Esophagus muscularis mucosa (tissue), 4 donors: ENCODE data around the gene GPSM1. TPM values are rescaled to one million over a fixed set of nuclear protein-coding genes. Genes with fewer than 3 reads are reported as not detected.

ENCODE experiments used
- DNase-seq: peaks from one replicate; pipeline ENCODE4 v3.0.0-alpha.2; 2017; ENCODE audit errors: extremely low spot score
- H3K27ac ChIP-seq, 4 donors: fragments of 200-600 bp; sonication (generic); replicated peaks in 1 of 4; 1 replicate in 3 of 4; 2 replicates in 1 of 4; pipeline ENCODE4 v1.5.1; 2016 to 2019; ENCODE audit warnings: mild to moderate bottlenecking in 1 of 4
- H3K27me3 ChIP-seq, 4 donors: fragments of 200-600 bp; sonication (generic); one replicate each; pipeline versions ENCODE4 v1.5.1 to v1.6.0; 2016 to 2019
- H3K36me3 ChIP-seq, 4 donors: fragments of 200-600 bp; sonication (generic); one replicate each; pipeline ENCODE4 v1.5.1; 2016 to 2019
- H3K4me1 ChIP-seq, 4 donors: fragments of 200-600 bp; sonication (generic); one replicate each; pipeline ENCODE4 v1.5.1; 2016 to 2019
- H3K4me3 ChIP-seq, 4 donors: fragments of 200-600 bp; sonication (generic); 1 replicate in 2 of 4; 2 replicates in 2 of 4; pipeline ENCODE4 v1.5.1; 2016 to 2019; ENCODE audit warnings: mild to moderate bottlenecking in 4 of 4, moderate library complexity in 1 of 4
- H3K9me3 ChIP-seq, 4 donors: fragments of 200-600 bp; sonication (generic); 1 replicate in 3 of 4; 2 replicates in 1 of 4; pipeline ENCODE4 v1.5.1; 2016 to 2019
- EP300 ChIP-seq: sonication (generic); formaldehyde crosslinking; IDR thresholded peaks from one replicate; pipeline ENCODE4 v1.6.1; 2017; ENCODE audit warnings: antibody characterized with exemption
- POLR2A ChIP-seq: fragments of 450-650 bp; IDR thresholded peaks from one replicate; pipeline ENCODE4 v1.6.1; 2017; ENCODE audit warnings: antibody characterized with exemption, moderate library complexity, mild to moderate bottlenecking, low read depth
- POLR2AphosphoS5 ChIP-seq, 2 donors: sonication (generic); formaldehyde crosslinking; IDR thresholded peaks; one replicate each; pipeline ENCODE4 v1.6.1; 2017; ENCODE audit warnings: antibody characterized with exemption in 2 of 2
- WGBS: methylation state at CpG from one replicate; pipeline ENCODE4 v1.1.5; 2018; 5-methylcytosine and 5-hydroxymethylcytosine counted together
- intact Hi-C: fragments of 100-400 bp; cut with DNase I; formaldehyde crosslinking; loops from one replicate; pipeline ENCODE4 v1.15.1; 2023
- total RNA-seq, 4 donors: library from RNA; depleted of rRNA; stranded (reverse); fragments of >200 nt; gene quantifications; one replicate each; pipeline versions ENCODE4 v1.1.0 to v1.2.1, GENCODE V29; 2016
- TF ChIP-seq, protein P1 (sequence below), 3 experiments: fragments of 200-600 bp in 2 of 3; fragments of 450-650 bp in 1 of 3; sonication (generic) in 2 of 3; IDR thresholded peaks; one replicate each; pipeline ENCODE4 v1.5.1; 2017 to 2019; ENCODE audit warnings: antibody characterized with exemption in 3 of 3, mild to moderate bottlenecking in 2 of 3, moderate library complexity in 1 of 3

Gene GPSM1
- total RNA-seq, 4 donors from 2014 or later = 8.3 to 18.5 (median 16.3) TPM

DNA sequence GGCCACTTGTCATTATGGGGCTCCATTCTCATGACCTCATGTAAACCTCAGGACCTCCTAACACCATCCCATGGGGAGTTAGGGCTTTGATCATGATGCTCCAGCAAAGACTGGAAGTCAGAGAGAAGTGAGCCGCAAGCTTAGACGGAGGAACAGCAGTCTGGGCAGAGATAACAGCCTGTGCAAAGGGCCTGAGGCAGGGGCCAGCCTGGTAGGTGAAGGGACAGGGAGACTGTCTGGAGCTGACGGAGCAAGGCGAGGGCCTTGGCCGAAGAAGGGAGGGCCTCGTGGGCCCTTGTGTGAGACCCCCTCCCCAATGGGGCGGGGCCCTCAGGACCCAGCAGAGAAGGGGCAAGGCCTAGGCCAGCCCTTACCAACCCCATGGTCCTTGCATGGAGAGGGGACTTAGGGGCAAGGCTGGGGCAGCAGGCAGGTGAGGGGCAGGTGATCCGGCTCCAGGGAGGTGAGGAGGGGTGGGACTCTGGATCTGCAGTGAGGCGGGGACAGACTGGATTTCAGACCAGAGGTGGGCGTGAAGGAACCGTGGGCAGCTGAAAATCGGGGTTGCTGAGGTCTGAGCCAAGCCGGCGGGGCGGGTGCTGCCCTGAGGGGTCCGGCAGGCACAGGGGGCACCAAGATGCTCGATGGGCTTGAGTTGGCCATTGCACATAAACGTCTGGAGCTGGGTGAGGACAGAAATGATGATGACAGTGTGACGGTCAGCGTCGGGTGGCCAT is 17.4 kb downstream of the GPSM1 start:
- H3K36me3 ChIP-seq = peaks cover 0 to 29% (median 18%) of the 10 kb centered on the region in 4 donors
- no peaks in the 10 kb centered on the region for H3K27me3 ChIP-seq
- no peaks in the 10 kb centered on the region for H3K9me3 ChIP-seq
- TF ChIP-seq POLR2AphosphoS5 (IDR thresholded peaks at IDR 0.05) (no peak), EP300 (no peak), POLR2A (no peak)
- TF ChIP-seq, protein P1, sequence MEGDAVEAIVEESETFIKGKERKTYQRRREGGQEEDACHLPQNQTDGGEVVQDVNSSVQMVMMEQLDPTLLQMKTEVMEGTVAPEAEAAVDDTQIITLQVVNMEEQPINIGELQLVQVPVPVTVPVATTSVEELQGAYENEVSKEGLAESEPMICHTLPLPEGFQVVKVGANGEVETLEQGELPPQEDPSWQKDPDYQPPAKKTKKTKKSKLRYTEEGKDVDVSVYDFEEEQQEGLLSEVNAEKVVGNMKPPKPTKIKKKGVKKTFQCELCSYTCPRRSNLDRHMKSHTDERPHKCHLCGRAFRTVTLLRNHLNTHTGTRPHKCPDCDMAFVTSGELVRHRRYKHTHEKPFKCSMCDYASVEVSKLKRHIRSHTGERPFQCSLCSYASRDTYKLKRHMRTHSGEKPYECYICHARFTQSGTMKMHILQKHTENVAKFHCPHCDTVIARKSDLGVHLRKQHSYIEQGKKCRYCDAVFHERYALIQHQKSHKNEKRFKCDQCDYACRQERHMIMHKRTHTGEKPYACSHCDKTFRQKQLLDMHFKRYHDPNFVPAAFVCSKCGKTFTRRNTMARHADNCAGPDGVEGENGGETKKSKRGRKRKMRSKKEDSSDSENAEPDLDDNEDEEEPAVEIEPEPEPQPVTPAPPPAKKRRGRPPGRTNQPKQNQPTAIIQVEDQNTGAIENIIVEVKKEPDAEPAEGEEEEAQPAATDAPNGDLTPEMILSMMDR (IDR thresholded peaks at IDR 0.05) = no peak
- H3K4me1 ChIP-seq = peaks cover 37 to 53% (median 41%) of the 10 kb centered on the region in 4 donors
- peak overlapping the region in 2 of 4 donors; percentile 34 to 50 for H3K27ac ChIP-seq
- intact Hi-C loops = no loop called here
- no peak overlapping the region for H3K4me3 ChIP-seq
- 78% methylated on average over 21 of the region's 21 CpGs for WGBS
- DNase-seq = no peak

DNA sequence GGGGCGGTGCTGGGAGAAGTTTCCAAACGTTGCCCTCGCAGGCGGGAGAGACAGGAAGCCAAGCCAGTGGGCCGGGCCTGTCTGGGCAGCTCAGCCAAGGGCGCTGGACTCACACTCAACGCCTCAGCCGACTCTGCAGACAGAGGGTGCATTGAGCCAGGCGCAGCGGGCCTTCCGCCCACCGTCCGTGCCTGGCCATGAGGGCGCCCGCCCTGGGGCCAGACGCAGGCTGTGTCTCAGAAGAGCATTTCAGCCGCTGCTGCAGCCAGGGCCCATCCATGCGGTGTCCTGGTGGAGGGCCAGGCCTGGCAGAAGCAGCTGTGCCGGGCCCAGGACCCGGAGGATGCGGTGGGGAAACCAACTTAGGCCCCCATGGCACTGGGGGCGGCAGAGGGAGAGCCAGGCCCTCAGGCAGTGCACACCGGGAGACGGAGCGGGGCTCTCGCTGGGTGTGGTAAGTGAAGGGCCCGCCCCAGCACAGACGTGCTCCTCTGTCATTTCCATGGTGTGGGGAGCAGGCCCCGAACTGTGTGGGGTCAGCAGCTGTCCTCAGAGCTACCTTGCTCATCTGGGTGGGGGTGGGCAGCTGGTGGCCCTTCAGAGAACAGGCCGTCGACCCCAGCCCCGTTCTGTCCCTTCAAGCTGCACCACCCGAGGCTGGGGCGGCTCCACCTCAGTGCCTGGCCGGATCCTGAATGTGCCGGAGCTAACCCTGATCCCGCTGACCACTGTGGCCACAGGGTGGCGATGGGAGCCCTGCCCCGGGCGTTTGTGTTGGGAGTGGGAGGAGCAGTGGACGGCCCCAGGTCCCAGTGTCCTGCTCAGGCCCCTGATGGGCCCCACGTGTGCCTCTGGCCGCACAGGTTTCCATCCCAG is 18.2 kb downstream of the GPSM1 start:
- TF ChIP-seq, protein P1 (IDR thresholded peaks at IDR 0.05) = peak; percentile 28 to 46 (median 31)
- TF ChIP-seq POLR2AphosphoS5 (IDR thresholded peaks at IDR 0.05) = peak in 1 of 2 donors; percentile 13
- no peak for TF ChIP-seq EP300
- Histone ChIP-seq H3K27me3 (no peaks in the 10 kb centered on the region), H3K9me3 (no peaks in the 10 kb centered on the region), H3K4me1 (peaks cover 37 to 52% (median 41%) of the 10 kb centered on the region in 4 donors), H3K4me3 (peak overlapping the region; percentile 10 to 37 (median 20)), H3K27ac (peak overlapping the region in 3 of 4 donors; percentile 41 to 50 (median 45)), H3K36me3 (peaks cover 0 to 30% (median 20%) of the 10 kb centered on the region in 4 donors)
- intact Hi-C loops = no loop called here
- no peak for DNase-seq
- 46% methylated on average over 26 of the region's 43 CpGs for WGBS

DNA sequence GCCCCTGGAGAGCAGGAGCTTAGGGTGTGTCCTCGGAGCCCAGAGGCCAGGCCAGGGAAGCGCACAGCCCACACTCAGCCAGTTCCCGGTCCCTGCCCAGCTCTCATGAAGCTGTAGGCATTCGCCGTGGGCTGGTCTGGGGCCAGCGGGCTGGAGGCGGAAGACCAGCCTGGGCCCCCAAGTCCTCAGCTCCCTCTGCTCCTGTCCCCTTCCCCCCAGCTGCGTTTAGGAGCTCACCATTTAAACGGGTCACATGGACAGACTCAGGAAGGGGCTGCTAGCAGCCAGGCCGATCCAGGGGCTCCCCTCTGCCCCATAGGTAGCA is 18.8 kb downstream of the GPSM1 start:
- intact Hi-C loops = no loop called here
- no peak for TF ChIP-seq EP300
- no peak for TF ChIP-seq POLR2AphosphoS5 (IDR thresholded peaks at IDR 0.05)
- TF ChIP-seq POLR2A = no peak
- TF ChIP-seq, protein P1 (IDR thresholded peaks at IDR 0.05) = no peak
- H3K27ac ChIP-seq = peak overlapping the region in 3 of 4 donors; percentile 41 to 45 (median 45)

DNA sequence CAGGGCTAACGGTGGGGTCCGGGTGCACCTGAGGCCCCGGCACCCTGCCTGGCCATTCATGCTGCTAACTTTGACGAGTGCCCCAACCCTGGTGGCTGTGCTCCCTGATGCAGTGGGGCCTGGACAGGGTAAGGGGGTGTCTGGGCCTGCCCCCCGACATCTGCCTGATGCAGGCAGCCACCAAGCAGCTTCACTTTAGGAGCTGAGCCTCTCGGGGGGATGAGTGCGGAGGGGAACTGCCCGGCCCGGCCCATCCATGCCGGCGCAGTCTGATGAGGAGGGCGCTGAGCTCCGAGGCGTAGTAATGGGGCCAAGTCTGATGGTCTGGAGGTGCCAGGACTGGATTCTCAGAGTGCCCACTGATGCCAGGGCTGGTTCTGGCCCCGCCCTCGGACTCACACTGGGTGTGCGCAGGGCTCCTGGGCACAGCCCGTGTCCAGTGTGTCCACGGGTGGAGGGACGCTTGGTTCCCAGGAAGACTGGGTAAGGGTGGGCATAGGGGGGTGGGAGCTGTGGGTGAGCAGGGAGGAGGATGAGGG is 19.7 kb downstream of the GPSM1 start:
- no peaks in the 10 kb centered on the region for H3K9me3 ChIP-seq
- peaks cover 23 to 43% (median 35%) of the 10 kb centered on the region in 4 donors for H3K4me1 ChIP-seq
- H3K36me3 ChIP-seq = peaks cover 0 to 25% (median 16%) of the 10 kb centered on the region in 4 donors
- no peak overlapping the region for H3K4me3 ChIP-seq
- WGBS = 100% methylated on average over 1 of the region's 20 CpGs
- H3K27ac ChIP-seq = no peak overlapping the region
- no peak for DNase-seq
- no peaks in the 10 kb centered on the region for H3K27me3 ChIP-seq
- TF ChIP-seq, protein P1 (IDR thresholded peaks at IDR 0.05) = no peak
- TF ChIP-seq POLR2AphosphoS5 (IDR thresholded peaks at IDR 0.05) (no peak), EP300 (no peak)
- intact Hi-C loops = no loop called here

More for the DNA sequence above, 18.8 kb downstream of the GPSM1 start:
- Histone ChIP-seq H3K36me3 (peaks cover 0 to 27% (median 17%) of the 10 kb centered on the region in 4 donors), H3K4me3 (peak overlapping the region; percentile 10 to 37 (median 20)), H3K4me1 (peaks cover 31 to 52% (median 41%) of the 10 kb centered on the region in 4 donors), H3K27me3 (no peaks in the 10 kb centered on the region), H3K9me3 (no peaks in the 10 kb centered on the region)
- no peak for DNase-seq
- 24% methylated on average over 2 of the region's 10 CpGs for WGBS
